HepG2 (cell line): ENCODE data around the gene VIPR1. TPM values are rescaled to one million over a fixed set of nuclear protein-coding genes. Genes with fewer than 3 reads are reported as not detected.

Source experiments
- ATAC-seq: fragments of 200-7000 bp; cut with Tn5 transposase; 3 replicates; pipeline ENCODE4 v1.9.1; 2020; ENCODE audit warnings: mild to moderate bottlenecking, moderate library complexity
- BruUV-seq: library from RNA; stranded (reverse); fragments of 400-500 nt; replicated peaks from 2 replicates; lab custom pipeline; 2021; lab: Mats Ljungman, UMichigan
- CTCF ChIA-PET: fragments of 300-600 bp; formaldehyde crosslinking; extraction: SDS; loops from one replicate; lab custom pipeline; 2021; ENCODE audit warnings: low total read pairs, inconsistent platforms, low intra/inter-chr PET ratio; lab: Yijun Ruan, JAX
- POLR2A ChIA-PET: fragments of 350-600 bp; sonication (Branson Sonifier 250); formaldehyde crosslinking; loops from one replicate; lab custom pipeline; 2020; ENCODE audit warnings: antibody characterized with exemption, inconsistent platforms; lab: Yijun Ruan, JAX
- DNase-seq: peaks from one replicate; pipeline ENCODE4 v3.0.0-alpha.2; 2015; ENCODE audit warnings: low spot score
- FAIRE-seq: peaks from 3 replicates; lab custom pipeline; 2011; peaks lifted over from hg19 to GRCh38; lab: Jason Lieb, UNC
- H2AFZ ChIP-seq: one replicate; pipeline ENCODE4 v1.6.1; 2011; ENCODE audit warnings: low read length, inconsistent platforms
- H3K27ac ChIP-seq: fragments of 300-600 bp; 3 replicates; pipeline ENCODE4 v1.8.0; 2011; ENCODE audit warnings: mixed run types, mild to moderate bottlenecking, mixed read lengths, low read length, inconsistent platforms; ENCODE audit not compliant: insufficient read depth; ENCODE audit errors: extremely low read length
- H3K27me3 ChIP-seq, 2 experiments: fragments of 200-600 bp in 1 of 2; 2 replicates in 1 of 2; 3 replicates in 1 of 2; pipeline versions ENCODE4 v1.6.0 to v1.8.0; 2011; ENCODE audit warnings: low read length in 2 of 2, mild to moderate bottlenecking in 2 of 2, moderate library complexity in 2 of 2, inconsistent platforms in 1 of 2; ENCODE audit not compliant: insufficient read depth in 2 of 2, control insufficient read depth in 1 of 2
- H3K36me3 ChIP-seq, 2 experiments: fragments of 200-600 bp in 1 of 2; replicated peaks in 1 of 2; 2 replicates in 1 of 2; 3 replicates in 1 of 2; pipeline versions ENCODE4 v1.5.1 to v1.8.0; 2011; ENCODE audit warnings: low read length in 2 of 2, inconsistent platforms in 1 of 2; ENCODE audit not compliant: insufficient read depth in 2 of 2, control insufficient read depth in 1 of 2
- H3K4me1 ChIP-seq: 2 replicates; pipeline ENCODE4 v1.5.1; 2012; ENCODE audit warnings: low read length, inconsistent platforms; ENCODE audit not compliant: insufficient read depth
- H3K4me2 ChIP-seq: 2 replicates; pipeline ENCODE4 v1.6.0; 2011; ENCODE audit warnings: low read depth, low read length, inconsistent platforms
- H3K4me3 ChIP-seq, 3 experiments: fragments of 200-600 bp in 1 of 3; sonication (generic), shearing (Covaris generic) in 1 of 3; replicated peaks in 1 of 3; 2 replicates each; pipeline ENCODE4 v1.5.1; 2011 to 2016; ENCODE audit warnings: low read length in 3 of 3, inconsistent platforms in 2 of 3, low read depth in 2 of 3, mild to moderate bottlenecking in 2 of 3, control low read depth in 1 of 3, mixed read lengths in 1 of 3; ENCODE audit not compliant: insufficient read depth in 1 of 3
- H3K79me2 ChIP-seq: one replicate; pipeline ENCODE4 v1.6.1; 2011; ENCODE audit warnings: low read length, inconsistent platforms; ENCODE audit not compliant: insufficient read depth
- H3K9ac ChIP-seq: 2 replicates; pipeline ENCODE4 v1.6.0; 2011; ENCODE audit warnings: mild to moderate bottlenecking, low read depth, low read length, inconsistent platforms; ENCODE audit not compliant: insufficient read depth
- H3K9me3 ChIP-seq: 2 replicates; pipeline ENCODE4 v1.5.1; 2012; ENCODE audit warnings: mild to moderate bottlenecking, low read length
- H4K20me1 ChIP-seq: 2 replicates; pipeline ENCODE4 v1.6.0; 2011; ENCODE audit warnings: inconsistent platforms, mild to moderate bottlenecking, low read length, moderate library complexity; ENCODE audit not compliant: insufficient read depth
- CSRNP1 ChIP-seq: sonication (generic); formaldehyde crosslinking; IDR thresholded peaks from 2 replicates; pipeline ENCODE4 v1.8.1; 2023; ENCODE audit warnings: mild to moderate bottlenecking, missing genetic modification reagents
- GATAD1 ChIP-seq: IDR thresholded peaks from 2 replicates; pipeline ENCODE4 v1.6.1; 2016; ENCODE audit warnings: missing genetic modification reagents, missing compliant biosample characterization
- HNRNPLL ChIP-seq: fragments of 200-400 bp; formaldehyde crosslinking; IDR thresholded peaks from 2 replicates; pipeline ENCODE4 v1.6.1; 2017; ENCODE audit warnings: mild to moderate bottlenecking, low read depth, low read length; ENCODE audit not compliant: poor library complexity, severe bottlenecking
- MEIS2 ChIP-seq: sonication (generic); formaldehyde crosslinking; IDR thresholded peaks from 2 replicates; pipeline ENCODE4 v1.9.0; 2021; ENCODE audit warnings: mild to moderate bottlenecking, missing genetic modification reagents
- NFE2L1 ChIP-seq: sonication (generic); formaldehyde crosslinking; IDR thresholded peaks from 2 replicates; pipeline ENCODE4 v1.4.0; 2020; ENCODE audit warnings: missing genetic modification reagents, mild to moderate bottlenecking, borderline replicate concordance
- SIN3A ChIP-seq: IDR thresholded peaks from 2 replicates; pipeline ENCODE4 v1.6.1; 2011; ENCODE audit warnings: low read depth, mild to moderate bottlenecking, control low read depth, low read length, borderline replicate concordance
- USF2 ChIP-seq, 2 experiments: sonication (generic) in 1 of 2; formaldehyde crosslinking in 1 of 2; IDR thresholded peaks; 2 replicates each; pipeline versions ENCODE4 v1.5.1 to v1.6.1; 2011 to 2020; ENCODE audit warnings: borderline replicate concordance in 1 of 2, low read depth in 1 of 2, low read length in 1 of 2, mild to moderate bottlenecking in 1 of 2, missing genetic modification reagents in 1 of 2, moderate library complexity in 1 of 2
- ZNF713 ChIP-seq: sonication (generic); formaldehyde crosslinking; IDR thresholded peaks from 2 replicates; pipeline ENCODE4 v1.4.0; 2020; ENCODE audit warnings: mild to moderate bottlenecking, missing genetic modification reagents
- WGBS: methylation state at CpG from one replicate; pipeline ENCODE4 v1.1.6; 2017; ENCODE audit warnings: low lambda C conversion rate; 5-methylcytosine and 5-hydroxymethylcytosine counted together
- in situ Hi-C: cut with HindIII; loops from 2 replicates; pipeline ENCODE4 v1.10.0; 2017; ENCODE audit warnings: low pct_unique_long_range_greater_than_20kb; ENCODE audit not compliant: extremely low pct_ligation_motif_present
- intact Hi-C: fragments of 100-400 bp; cut with micrococcal nuclease; formaldehyde crosslinking; loops from one replicate; pipeline ENCODE4 v1.10.0; 2022; ENCODE audit not compliant: unreplicated experiment
- polyA plus RNA-seq, 8 experiments: library from polyadenylated mRNA; depleted of rRNA in 3 of 8; stranded (reverse) in 7 of 8; unstranded in 1 of 8; fragments of >200 nt; fragmentation: Illumina TruSeq in 4 of 8; extraction: Trizol in 4 of 8; gene quantifications; 2 replicates each; pipeline versions ENCODE4 v1.2.1 to v1.2.3, GENCODE V29; 2011 to 2016; ENCODE audit warnings: low read depth in 4 of 8, missing spikeins in 1 of 8, mixed read lengths in 1 of 8; ENCODE audit not compliant: insufficient read depth in 1 of 8
- total RNA-seq, 5 experiments: library from RNA; depleted of rRNA; stranded (reverse); fragments of >200 nt; fragmentation: Illumina TruSeq; extraction: Trizol; gene quantifications; 2 replicates each; pipeline ENCODE4 v1.2.3, GENCODE V29; 2016; ENCODE audit warnings: low read depth in 1 of 5
- TF ChIP-seq, protein P1 (sequence below): sonication (generic); formaldehyde crosslinking; IDR thresholded peaks from 2 replicates; pipeline ENCODE4 v1.4.0; 2020; ENCODE audit warnings: mild to moderate bottlenecking, missing genetic modification reagents
- TF ChIP-seq, protein P2 (sequence below), 2 experiments: sonication (generic) in 1 of 2; formaldehyde crosslinking in 1 of 2; IDR thresholded peaks; 2 replicates each; pipeline versions ENCODE4 v1.4.0 to v1.6.1; 2018 to 2020; ENCODE audit warnings: missing genetic modification reagents in 2 of 2, borderline replicate concordance in 1 of 2, low read depth in 1 of 2, mild to moderate bottlenecking in 1 of 2, missing biosample characterization in 1 of 2

VIPR1 gene
- total and polyA plus RNA-seq, 2 of the 13 experiments (the other 11 are each of a cell fraction or from before 2014, with no cell fraction given): 0.04 to 0.11 TPM

DNA sequence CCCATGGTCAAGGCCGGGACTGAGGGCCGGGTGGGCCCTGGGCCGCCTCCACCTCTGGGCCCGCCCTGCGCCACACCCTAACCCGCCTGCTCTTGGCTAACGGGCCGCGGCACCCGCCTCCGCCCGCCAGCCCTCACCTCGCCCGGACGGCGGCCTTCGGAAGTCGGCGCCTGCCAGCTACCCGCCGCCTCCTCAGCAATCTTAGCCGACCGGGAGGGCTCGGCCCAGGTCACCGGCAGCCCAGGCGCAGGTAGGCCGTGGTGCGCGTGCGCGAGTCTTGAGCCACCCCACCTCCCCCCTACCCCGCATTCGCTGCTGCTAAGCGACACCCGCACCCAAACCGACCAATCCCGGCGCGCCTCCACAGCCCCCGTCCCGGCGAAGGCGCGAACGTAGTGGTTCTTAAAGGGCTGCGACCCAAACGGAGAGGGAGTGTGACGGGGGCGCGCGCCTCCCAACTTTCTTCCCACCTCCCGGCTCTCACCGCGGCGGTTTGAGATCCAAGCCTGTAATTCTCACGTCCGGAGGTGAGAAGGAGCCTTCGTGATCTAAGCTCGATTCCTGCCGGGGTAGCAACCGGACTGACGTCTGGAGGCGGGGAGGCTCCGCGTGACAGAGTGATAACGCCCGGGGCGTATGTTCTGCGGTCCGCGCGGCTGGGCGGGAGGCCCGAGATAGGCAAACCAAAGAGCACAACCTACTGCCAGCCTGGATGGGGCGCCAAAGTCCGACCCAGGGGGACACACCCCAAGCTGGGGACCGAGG is 79.4 kb downstream of the VIPR1 start, which contains the start of gene SEC22C (continued):
- TF ChIP-seq CSRNP1 (CRISPR knock-in tag) (peak; percentile 83), SIN3A (peak; percentile 64; the same call in 1 of the 2 replicates)
- TF ChIP-seq, protein P1, sequence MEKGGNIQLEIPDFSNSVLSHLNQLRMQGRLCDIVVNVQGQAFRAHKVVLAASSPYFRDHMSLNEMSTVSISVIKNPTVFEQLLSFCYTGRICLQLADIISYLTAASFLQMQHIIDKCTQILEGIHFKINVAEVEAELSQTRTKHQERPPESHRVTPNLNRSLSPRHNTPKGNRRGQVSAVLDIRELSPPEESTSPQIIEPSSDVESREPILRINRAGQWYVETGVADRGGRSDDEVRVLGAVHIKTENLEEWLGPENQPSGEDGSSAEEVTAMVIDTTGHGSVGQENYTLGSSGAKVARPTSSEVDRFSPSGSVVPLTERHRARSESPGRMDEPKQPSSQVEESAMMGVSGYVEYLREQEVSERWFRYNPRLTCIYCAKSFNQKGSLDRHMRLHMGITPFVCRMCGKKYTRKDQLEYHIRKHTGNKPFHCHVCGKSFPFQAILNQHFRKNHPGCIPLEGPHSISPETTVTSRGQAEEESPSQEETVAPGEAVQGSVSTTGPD (CRISPR knock-in tag): 0 out of 2 replicates have a peak, but pooled peaks have one; percentile 15

- TSS peak; percentile 81 for BruUV-seq
- Histone ChIP-seq H3K9me3 (no peaks in the 10 kb centered on the region), H3K4me1 (peaks cover 33% of the 10 kb centered on the region), H3K27me3 (no peaks in the 10 kb centered on the region), H3K36me3 (no peaks in the 10 kb centered on the region), H3K4me3 (peak overlapping the region; percentile 82 to 97 (median 93)), H4K20me1 (no peaks in the 10 kb centered on the region), H3K79me2 (peaks cover 26% of the 10 kb centered on the region), H3K4me2 (peak overlapping the region; percentile 92), H3K9ac (peak overlapping the region; percentile 89), H2AFZ (peak overlapping the region; percentile 39), H3K27ac (peak overlapping the region; percentile 74)
- ChIA-PET POLR2A (interaction anchor here (1.3 to 3.2 kb wide), 5 partner anchors 9 to 217 kb away, joined by 5 to 39 read pairs (median 7); partner anchors contain the start of genes NKTR and SS18L2), CTCF (no interaction called here)
- 3% methylated on average over 3 of the region's 3 CpGs for WGBS
- DNase-seq (no peak), ATAC-seq (no peak), FAIRE-seq (peak; percentile 42)
- intact Hi-C loops: loop anchor here (1.0 kb wide), 1 partner anchor 8 kb away; the partner anchor contains the start of gene SS18L2
- in situ Hi-C loops: no loop called here
- 0 out of 2 replicates have a peak, but pooled peaks have one; percentile 4 for TF ChIP-seq USF2 (IDR thresholded peaks at IDR 0.05; ENCODE audit: low read depth, low read length)
- TF ChIP-seq USF2 (CRISPR knock-in tag; IDR thresholded peaks at IDR 0.05; ENCODE audit: borderline replicate concordance): no peak
- no peak for TF ChIP-seq MEIS2 (CRISPR knock-in tag)
- no peak for TF ChIP-seq GATAD1 (CRISPR knock-in tag)
- TF ChIP-seq HNRNPLL: no peak
- 0 out of 2 replicates have a peak, but pooled peaks have one; percentile 0 for TF ChIP-seq NFE2L1 (CRISPR knock-in tag)
- no peak for TF ChIP-seq ZNF713
- TF ChIP-seq, protein P2, sequence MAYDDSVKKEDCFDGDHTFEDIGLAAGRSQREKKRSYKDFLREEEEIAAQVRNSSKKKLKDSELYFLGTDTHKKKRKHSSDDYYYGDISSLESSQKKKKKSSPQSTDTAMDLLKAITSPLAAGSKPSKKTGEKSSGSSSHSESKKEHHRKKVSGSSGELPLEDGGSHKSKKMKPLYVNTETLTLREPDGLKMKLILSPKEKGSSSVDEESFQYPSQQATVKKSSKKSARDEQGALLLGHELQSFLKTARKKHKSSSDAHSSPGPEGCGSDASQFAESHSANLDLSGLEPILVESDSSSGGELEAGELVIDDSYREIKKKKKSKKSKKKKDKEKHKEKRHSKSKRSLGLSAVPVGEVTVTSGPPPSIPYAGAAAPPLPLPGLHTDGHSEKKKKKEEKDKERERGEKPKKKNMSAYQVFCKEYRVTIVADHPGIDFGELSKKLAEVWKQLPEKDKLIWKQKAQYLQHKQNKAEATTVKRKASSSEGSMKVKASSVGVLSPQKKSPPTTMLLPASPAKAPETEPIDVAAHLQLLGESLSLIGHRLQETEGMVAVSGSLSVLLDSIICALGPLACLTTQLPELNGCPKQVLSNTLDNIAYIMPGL (CRISPR knock-in tag; IDR thresholded peaks at IDR 0.05; ENCODE audit: borderline replicate concordance in 1 of 2, low read depth in 1 of 2): 0 out of 4 replicates have a peak, but pooled peaks of 1 of the 2 experiments have one; percentile 7
Measured at GRCh38 chr3:42582474-42583070, 80.1 kb downstream of the VIPR1 start.
